HG03378 (cell line): ENCODE results near the gene AMIGO1.
A peak's percentile ranks its signal among the peaks of the same experiment; 100 is the strongest.
"Not testable (repeated sequence)": the region's sequence is repeated elsewhere in the genome, so short reads cannot be mapped to it uniquely, and the experiment has no call there.

Experiments used
- ATAC-seq: cut with Tn5 transposase; IDR thresholded peaks from one replicate; pipeline ENCODE4 v1.9.1; 2021; ENCODE audit warnings: mild to moderate bottlenecking, moderate library complexity; ENCODE audit not compliant: unreplicated experiment

The AMIGO1 gene

GRCh38 chr1:109485001-109485400 lies 24.5 kb downstream of the AMIGO1 start:
- ATAC-seq, result no peak

- ATAC-seq, result no peak
Measured at GRCh38 chr1:109484519-109484975, 25.0 kb downstream of the AMIGO1 start.

GRCh38 chr1:109483672-109484518 lies 25.6 kb downstream of the AMIGO1 start, which contains the start of gene ATXN7L2:
TSS of gene ATXN7L2 (plus strand) at chr1:109483905. CDS start at chr1:109483954, 49 bp downstream.
- peak; percentile 46 for ATAC-seq

- no peak for ATAC-seq
Measured at GRCh38 chr1:109482791-109483671, 26.5 kb downstream of the AMIGO1 start.

GRCh38 chr1:109482242-109482641 lies 27.3 kb downstream of the AMIGO1 start:
- ATAC-seq, result no peak

GRCh38 chr1:109481646-109482045 lies 27.9 kb downstream of the AMIGO1 start:
- ATAC-seq, result no peak

- ATAC-seq, result no peak
Measured at GRCh38 chr1:109479901-109480300, 29.6 kb downstream of the AMIGO1 start.

- ATAC-seq, result no peak
Measured at GRCh38 chr1:109479311-109479710, 30.2 kb downstream of the AMIGO1 start.

- ATAC-seq, result no peak
Measured at GRCh38 chr1:109478806-109479205, 30.7 kb downstream of the AMIGO1 start.

- ATAC-seq, result no peak
Measured at GRCh38 chr1:109477821-109478220, 31.7 kb downstream of the AMIGO1 start.

- no peak for ATAC-seq
Measured at GRCh38 chr1:109476825-109477224, 32.7 kb downstream of the AMIGO1 start.

GRCh38 chr1:109475261-109475660 lies 34.3 kb downstream of the AMIGO1 start:
- ATAC-seq, result no peak

- no peak for ATAC-seq
Measured at GRCh38 chr1:109474697-109475096, 34.8 kb downstream of the AMIGO1 start.

GRCh38 chr1:109473284-109474057 lies 36.1 kb downstream of the AMIGO1 start:
- ATAC-seq, result not testable (repeated sequence)

- ATAC-seq, result no peak
Measured at GRCh38 chr1:109472779-109473178, 36.7 kb downstream of the AMIGO1 start.

- no peak for ATAC-seq
Measured at GRCh38 chr1:109470245-109470644, 39.3 kb downstream of the AMIGO1 start.

GRCh38 chr1:109468903-109469302 lies 40.6 kb downstream of the AMIGO1 start:
- no peak for ATAC-seq

- no peak for ATAC-seq
Measured at GRCh38 chr1:109468061-109468460, 41.5 kb downstream of the AMIGO1 start.

- no peak for ATAC-seq
Measured at GRCh38 chr1:109467301-109467777, 42.2 kb downstream of the AMIGO1 start.

GRCh38 chr1:109466452-109467300 lies 42.9 kb downstream of the AMIGO1 start, which contains the start of gene SYPL2:
TSS of gene SYPL2 (plus strand) at chr1:109466546. CDS start at chr1:109466844, 298 bp downstream.
- ATAC-seq, result no peak
